Urothelium cell line (cell line): ENCODE results near the gene DOK4.
A peak's percentile ranks its signal among the peaks of the same experiment; 100 is the strongest.
"Not testable (repeated sequence)": the region's sequence is repeated elsewhere in the genome, so short reads cannot be mapped to it uniquely, and the experiment has no call there.

Source experiments
- DNase-seq: peaks from one replicate; pipeline ENCODE4 v3.0.0; 2011; ENCODE audit warnings: low spot score, mixed read lengths
- FAIRE-seq: peaks from 2 replicates; lab custom pipeline; 2011; peaks lifted over from hg19 to GRCh38; lab: Jason Lieb, UNC

DOK4 gene

DNA sequence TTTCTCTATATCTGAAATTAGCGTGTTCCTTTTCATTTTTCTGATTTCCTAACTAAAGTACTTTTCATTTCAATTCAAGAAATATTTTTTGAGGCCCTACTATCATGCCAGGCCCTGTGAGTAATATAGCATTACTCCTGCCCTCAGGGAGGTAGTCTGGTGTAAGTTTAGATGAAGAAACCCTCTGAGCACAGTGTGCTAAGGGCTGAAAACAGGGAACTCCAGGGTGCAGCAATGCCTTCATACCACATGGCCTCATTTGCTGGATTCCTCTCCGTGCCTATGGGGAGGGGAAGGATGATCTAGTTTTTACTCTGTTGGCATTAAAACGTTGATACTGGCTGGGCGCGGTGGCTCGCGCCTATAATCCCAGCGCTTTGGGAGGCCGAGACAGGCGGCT, 34.3 kb downstream of the DOK4 start:
- FAIRE-seq, result no peak
- no peak for DNase-seq

DNA sequence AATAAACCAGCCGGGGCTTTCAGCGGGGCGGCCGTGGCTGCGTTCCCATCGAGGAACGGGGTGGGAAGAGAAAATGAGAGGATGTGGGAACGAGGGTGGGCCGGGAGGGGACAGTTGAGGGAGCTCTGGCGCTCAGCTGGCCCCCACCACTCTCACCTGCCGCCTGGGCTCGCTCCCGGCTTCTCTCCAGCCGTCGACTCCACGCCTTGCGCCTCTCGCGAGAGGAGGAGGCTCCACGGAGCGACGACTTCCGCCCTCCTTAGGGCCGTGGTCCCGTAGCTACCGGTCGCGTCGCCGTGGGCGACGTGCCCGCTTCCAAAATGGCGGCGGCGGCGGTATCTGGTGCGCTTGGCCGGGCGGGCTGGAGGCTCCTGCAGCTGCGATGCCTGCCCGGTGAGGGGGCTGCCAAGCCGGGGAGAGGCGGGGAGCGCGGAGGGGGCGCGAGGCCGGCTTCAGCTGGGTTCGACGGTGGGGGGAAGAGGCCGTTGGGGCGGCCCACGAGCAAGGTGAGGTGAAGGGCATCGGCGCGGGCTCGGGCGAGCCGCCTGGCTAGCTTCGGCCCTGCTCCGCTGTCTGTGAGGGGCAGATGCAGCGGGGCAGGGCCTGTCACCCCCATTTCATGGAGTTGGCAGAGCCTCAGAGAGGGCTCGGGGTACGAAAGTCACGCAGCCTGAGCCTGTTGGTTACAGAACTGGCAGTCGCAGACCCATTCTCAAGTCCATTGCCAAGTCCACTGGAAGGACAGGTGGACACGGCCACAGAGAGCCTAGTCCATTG, 38.9 kb downstream of the DOK4 start, which contains the start of the genes CIAPIN1 and COQ9:
Gene CIAPIN1, minus strand, starts transcription at position 200 of the 777 bp plus-strand sequence. CDS start 6,457 bp downstream, outside the sequence.
Gene COQ9, plus strand, starts transcription at position 294 of the 777 bp plus-strand sequence. Its CDS starts 27 bp downstream, at position 321.
- FAIRE-seq (peak; percentile 92), DNase-seq (peak; percentile 98)

DNA sequence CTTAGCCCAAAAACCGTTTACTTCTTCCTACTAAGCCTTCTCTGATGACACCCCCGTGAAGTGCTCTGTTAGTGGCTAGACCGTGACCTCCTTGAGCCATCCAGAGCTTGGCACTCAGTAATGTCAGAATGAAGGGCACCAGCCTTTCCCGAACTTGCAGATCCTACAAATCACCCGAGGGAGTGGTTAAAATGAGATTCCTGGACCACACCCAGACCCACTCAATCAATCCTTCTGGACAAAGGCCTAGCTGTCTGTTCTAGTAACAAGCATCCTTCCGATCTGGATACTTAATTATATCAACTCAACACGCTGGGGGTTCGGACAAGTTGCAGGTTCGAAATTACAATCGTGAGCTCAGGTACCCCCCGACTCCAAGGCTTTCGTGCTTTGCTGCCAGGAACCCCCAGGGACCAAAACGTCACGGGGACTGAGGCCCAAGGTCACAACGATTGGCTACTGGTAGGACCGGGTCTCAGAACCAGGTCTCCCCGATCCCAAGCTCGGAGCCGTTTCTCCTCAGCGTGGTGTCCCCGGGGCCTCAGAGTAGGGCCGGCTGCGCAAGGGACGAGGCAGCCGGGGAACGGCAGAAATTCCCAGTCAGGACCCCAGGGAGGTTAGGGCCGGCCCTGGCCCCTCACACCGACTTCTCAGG, 39.6 kb downstream of the DOK4 start:
- FAIRE-seq (no peak), DNase-seq (peak; percentile 32)

DNA sequence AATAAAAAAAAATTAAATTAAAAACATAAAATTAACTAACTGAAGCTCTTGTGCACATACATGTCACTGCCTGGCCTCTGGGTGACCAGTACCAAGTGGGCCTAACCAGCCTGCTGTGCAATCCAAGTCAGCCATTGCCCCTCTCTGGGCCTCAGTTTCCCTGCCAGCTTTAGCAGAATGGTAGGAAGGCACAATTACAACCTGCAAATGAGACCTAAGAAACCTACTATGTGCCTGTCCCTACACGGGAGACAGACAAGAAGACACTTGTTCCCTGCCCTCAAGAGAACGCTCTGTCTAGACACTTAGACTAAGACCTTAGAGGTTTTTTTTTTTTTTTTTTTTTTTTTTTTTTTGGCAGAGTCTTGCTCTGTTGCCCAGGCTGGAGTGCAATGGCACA, 40.8 kb downstream of the DOK4 start:
- DNase-seq (no peak), FAIRE-seq (no peak)

DNA sequence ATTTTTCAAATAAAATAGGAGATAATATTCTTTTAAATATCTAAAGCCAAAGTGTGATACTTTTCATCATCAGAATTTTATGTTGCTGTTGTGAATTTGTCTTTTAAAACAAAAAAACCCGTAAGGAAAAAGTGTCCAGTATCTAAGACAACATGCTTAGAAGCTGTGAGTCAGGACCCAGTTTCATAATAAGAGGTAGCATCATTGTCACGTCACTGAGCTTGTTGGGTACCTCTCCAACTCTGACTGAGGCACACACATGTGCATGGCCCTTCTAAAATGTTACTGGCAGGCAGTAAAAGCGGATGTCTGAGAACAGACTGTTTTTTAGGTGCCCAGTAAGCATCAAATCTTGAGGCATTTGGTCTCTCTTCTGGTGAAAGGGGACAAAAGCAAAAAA, 41.6 kb downstream of the DOK4 start:
- FAIRE-seq (no peak), DNase-seq (no peak)

DNA sequence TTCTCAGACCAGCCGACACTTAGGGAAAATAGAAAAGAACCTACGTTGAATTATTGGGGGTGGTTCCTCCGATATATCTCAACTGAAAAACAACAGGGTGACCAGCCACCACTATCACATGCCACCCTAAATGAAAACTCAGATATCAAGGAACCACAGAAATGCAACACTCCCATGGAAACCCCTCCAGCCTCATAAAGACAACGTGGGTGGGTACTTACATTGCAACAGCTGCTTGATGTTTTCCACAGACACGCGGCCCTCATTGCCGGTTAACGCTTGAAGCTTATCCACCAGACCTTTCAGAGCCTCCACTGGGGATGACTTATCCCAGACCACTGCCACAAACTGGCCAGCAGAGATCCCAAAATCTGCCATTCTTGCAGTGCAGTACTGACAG, 45.7 kb downstream of the DOK4 start:
- not testable (repeated sequence) for DNase-seq, FAIRE-seq

DNA sequence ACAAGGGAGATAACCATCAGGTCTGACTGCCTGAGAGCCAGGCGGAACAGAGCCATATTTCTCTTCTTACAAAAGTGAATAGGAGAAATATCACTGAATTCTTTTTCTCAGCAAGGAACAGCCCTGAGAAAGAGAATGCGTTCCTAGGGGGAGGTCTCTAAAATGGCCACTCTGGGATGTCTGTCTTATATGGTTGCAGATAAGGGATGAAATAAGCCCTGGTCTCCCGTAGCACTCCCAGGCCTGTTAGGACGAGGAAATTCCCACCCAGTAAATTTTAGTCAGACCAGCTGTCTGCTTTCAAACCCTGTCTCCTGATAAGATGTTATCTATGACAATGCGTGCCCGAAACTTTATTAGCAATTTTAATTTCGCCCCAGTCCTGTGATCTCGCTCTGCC, 46.3 kb downstream of the DOK4 start:
- DNase-seq, FAIRE-seq: not testable (repeated sequence)

DNA sequence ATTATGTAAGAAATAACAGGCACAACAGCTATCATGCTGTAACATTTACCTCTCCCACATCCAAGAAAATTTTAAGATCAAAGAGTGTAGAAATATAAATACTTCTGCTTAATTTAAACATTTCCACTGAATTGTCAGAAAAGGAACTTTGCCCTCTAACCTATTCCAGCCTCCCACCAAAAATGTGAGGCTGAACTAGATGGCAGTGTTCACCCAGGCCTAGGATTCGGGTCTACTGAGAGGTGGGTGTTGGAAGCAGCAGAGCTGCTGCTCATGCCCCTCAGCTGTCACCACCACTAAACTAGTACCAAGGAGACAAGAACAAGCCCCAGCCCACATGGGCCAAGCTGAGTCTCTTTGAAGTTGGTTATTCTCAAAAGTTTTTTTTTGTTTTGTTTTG, 50.5 kb downstream of the DOK4 start:
- DNase-seq (no peak), FAIRE-seq (no peak)

DNA sequence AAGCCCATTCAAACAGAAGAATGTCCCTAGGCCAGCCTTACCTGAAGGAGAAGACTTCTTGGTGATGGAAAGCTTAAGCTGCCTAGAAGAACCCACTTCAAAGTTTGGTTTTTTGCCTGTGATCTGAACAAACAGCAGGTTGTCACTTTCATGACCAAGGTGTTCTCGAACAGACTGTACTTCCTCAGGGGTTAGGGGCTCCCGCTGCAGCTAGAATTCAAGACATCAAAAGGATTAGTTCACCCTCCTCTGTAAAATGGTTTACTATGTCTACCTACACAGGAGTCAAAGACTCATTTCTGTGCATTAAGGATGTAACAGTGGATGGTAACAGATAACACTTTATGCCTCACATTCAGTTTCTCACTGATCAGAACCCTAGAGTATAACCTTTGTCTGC, 52.3 kb downstream of the DOK4 start:
- DNase-seq, result no peak
- no peak for FAIRE-seq

DNA sequence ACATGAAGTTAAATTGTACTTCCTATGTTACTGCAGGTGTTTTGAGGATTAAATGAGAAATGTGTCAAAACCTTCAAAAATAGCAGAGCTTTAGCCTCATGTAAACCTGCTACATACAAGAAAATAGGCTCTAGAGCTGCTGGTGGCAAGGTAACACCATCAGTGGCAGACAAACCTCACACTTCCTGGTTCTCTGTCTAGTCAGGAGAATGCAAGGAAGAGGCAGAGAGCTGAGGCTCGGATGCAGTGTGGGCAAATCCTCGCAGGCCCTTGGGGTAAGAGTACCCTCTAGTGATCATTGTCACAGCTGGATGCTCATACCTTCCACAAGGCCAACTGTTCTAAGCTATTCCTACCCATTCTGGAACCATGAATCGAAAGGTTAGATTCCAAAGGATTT, 53.3 kb downstream of the DOK4 start:
- DNase-seq (no peak), FAIRE-seq (no peak)

DNA sequence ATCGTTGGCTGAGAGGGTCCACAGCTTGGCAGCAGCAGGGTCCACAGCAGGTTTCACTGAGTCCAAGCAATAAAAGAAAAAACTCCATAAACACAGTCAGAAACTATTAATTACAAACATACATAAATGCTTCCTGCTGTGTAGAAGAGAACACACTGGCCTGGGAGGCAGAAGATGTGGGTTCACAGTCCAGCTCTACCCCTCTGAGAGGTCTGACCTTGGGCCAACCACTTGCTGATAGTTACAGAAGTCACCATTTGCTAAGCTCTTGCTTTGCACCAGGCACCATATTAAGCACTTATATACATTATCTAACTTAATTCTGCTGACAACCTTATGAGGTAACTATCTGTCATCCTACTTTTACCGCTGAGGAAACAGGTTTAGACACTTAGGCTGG, 53.8 kb downstream of the DOK4 start:
- no peak for DNase-seq
- FAIRE-seq, result no peak

DNA sequence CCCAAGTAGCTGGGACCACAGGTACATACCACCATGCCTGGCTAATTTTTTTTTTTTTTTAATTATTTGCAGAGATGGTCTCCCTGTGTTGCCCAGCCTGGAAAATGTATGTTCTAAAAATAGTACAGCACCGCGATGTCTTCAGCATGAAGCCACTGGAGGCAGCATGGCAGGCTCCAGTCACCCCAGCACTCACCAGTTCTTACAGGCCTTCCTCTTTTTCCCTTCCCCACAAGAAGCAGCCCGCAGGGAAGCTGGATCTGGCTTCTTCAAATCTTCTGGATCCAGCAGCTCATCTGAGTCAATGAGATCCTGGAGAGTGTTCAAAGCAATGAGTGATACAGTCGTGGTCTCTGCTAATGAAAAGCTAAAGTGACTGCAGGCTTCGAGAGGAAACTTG, 55.3 kb downstream of the DOK4 start:
- no peak for DNase-seq
- no peak for FAIRE-seq

DNA sequence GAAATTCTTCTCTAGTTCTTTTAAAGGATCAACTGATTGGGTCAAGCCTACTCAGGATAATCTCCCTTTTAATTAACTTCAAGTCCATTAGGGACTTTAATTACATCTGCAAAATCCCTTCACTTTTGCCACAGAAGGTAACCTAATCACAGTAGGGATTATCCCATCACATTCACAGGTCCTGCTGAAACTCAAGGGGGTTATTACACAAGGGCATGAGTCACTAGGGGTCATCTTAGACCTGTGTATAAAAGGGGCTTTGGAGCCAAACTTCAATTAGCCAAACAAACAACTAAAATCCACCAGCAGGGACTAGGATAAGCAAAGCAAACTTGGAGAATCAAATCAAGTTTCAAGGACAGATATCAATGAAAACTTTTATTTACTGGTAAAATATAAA, 58.5 kb downstream of the DOK4 start:
- no peak for DNase-seq
- no peak for FAIRE-seq

DNA sequence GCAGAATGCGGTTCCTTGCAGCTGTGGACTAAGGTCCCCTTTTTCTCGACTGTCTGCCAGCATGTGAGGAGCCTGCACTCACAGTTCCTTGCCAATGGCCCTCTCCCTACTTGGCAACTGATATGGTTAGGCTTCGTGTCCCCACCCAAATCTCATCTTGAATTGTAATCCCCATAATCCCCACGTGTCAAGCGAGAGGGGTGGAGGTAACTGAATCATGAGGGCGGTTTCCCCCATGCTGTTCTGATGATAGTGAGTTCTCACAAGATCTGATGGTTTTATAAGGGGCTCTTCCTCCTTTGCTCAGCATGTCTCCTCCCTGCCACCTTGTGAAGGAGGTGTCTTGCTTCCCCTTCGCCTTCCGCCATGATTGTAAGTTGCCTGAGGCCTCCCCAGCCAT, 59.0 kb downstream of the DOK4 start:
- DNase-seq, result no peak
- no peak for FAIRE-seq

DNA sequence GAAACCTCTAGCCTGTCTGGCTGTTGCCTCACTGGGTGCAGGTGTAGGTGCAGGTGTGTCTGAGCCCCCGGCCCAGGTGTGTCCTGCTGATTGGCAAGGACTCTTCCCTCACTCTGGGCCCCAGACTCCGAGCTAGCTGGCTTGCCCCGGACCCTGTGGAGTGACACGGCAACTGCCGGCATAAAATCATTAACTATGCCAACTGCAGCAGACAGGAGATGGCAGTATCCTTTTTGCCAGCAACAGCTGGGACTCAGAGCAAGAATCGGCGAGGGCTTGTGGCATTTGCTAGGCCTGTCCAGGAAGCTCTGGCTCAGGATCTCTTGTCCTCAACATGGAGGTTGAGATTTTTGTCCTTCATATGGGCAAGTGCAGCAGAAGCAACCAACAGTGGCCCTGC, 59.9 kb downstream of the DOK4 start:
- FAIRE-seq, result no peak
- DNase-seq, result no peak

DNA sequence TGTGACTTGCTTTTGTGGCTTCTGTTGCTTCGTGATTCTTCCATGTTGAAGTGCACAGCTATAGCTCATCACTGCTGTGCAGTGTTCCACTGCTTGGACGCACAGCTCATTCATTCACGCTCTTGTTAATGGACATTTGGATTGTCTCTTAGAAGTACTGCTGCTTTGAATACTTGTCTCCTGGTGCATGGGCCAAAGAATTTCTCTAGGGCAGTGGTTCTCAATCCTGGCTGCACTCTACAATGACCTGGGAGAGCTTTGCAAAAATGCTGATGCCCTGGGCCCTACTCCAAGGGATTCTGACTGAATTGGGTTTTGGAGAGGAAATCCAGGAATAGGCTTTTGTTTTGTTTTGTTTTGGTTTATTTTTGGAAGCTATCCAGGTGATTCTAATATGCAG, 61.7 kb downstream of the DOK4 start:
- FAIRE-seq (no peak), DNase-seq (no peak)

DNA sequence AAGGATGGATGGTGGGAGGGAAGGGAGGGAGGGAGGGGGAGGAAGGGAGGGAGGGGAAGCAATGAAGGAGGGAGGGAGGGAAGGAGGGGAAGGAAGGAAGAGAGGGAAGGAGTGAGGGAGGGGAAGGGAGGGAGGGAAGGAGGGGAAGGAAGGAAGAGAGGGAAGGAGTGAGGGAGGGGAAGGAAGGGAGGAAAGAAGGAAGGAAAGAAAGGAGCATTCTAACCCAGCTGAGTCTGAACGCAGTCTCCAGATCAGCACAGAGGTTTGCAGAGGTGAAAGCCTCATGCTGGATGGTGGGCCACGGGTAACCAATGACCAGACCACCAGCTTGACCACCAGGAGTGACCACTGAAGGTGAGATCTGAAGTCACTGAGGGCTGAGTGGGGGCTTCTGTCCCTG, 63.1 kb downstream of the DOK4 start:
- FAIRE-seq, result no peak
- DNase-seq, result no peak

DNA sequence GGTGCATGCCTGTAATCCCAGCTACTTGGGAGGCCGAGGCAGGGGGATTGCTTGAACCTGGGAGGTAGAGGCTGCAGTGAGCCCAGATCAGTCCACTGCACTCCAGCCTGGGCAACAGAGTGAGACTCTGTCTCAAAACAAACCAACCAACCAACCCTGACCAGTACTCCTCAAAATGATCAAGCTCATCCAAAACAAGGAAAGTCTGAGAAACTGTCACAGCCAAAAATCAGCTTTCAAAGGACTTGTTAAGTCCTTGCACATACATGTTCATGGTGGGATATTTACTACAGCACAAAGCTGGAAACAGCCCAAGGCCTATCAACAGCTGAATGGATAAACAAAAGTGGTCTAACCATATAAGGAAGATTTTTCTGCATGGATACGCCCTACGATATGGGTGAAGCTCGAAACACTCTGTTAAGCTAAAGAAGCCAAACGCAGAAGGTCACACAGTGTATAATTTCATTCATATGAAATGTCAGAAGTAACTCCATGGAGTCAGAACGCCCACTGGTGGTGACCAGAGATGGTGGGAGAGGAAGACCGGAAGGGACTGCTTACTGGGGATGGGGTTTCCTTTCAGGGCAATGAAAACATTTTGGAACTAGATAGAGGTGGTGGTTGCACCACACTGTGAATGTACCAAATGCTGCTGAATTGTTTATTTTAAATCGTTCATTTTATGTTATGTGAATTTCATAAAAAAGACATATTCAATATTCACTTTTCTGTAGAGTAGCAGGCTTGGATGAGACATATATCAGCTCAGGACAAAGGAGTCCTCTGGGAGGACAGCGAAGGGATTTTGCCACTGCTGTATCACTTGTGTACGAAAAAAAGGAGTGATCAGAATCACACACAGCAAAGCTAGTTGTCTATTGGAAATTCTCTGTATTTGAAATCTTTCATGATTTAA, 64.0 kb downstream of the DOK4 start:
- FAIRE-seq (no peak), DNase-seq (peak; percentile 55)
